ENCODE results near the gene NAALADL2. TPM values are rescaled to one million over a fixed set of nuclear protein-coding genes. Genes with fewer than 3 reads are reported as not detected.

Gene NAALADL2
- total RNA-seq, 4 donors from 2014 or later = 3.8 to 20.3 (median 8.6) TPM

- H3K4me1 ChIP-seq = peaks cover 0 to 7% (median 3%) of the 10 kb centered on the region in 4 donors
- H3K27ac ChIP-seq (replicated peaks in 1 of 4) = no peak overlapping the region
- WGBS = 90% methylated on average over 1 of the region's 1 CpG
- no peaks in the 10 kb centered on the region for H3K36me3 ChIP-seq
- H3K9me3 ChIP-seq = no peaks in the 10 kb centered on the region
- no peaks in the 10 kb centered on the region for H3K27me3 ChIP-seq
- no peak for TF ChIP-seq CTCF (IDR thresholded peaks at IDR 0.05)
- TF ChIP-seq EP300 (IDR thresholded peaks at IDR 0.05) = no peak
- TF ChIP-seq POLR2AphosphoS5 (IDR thresholded peaks at IDR 0.05) = no peak
- TF ChIP-seq POLR2A (IDR thresholded peaks at IDR 0.05; ENCODE audit: low read depth) = no peak
- DNase-seq (ENCODE audit: extremely low spot score) = no peak
- intact Hi-C loops (cut with DNase I) = no loop called here
- no peak overlapping the region for H3K4me3 ChIP-seq
These were observed 13.1 kb upstream of the NAALADL2 start for GRCh38 chr3:174846055-174846454.

GRCh38 chr3:174854987-174855386, 4.1 kb upstream of the NAALADL2 start:
- no peaks in the 10 kb centered on the region for H3K9me3 ChIP-seq
- no peaks in the 10 kb centered on the region for H3K36me3 ChIP-seq
- H3K4me3 ChIP-seq = no peak overlapping the region
- no peaks in the 10 kb centered on the region for H3K4me1 ChIP-seq
- no peak for DNase-seq (ENCODE audit: extremely low spot score)
- 94% methylated on average over 7 of the region's 7 CpGs for WGBS
- no peaks in the 10 kb centered on the region for H3K27me3 ChIP-seq
- H3K27ac ChIP-seq (replicated peaks in 1 of 4) = no peak overlapping the region
- intact Hi-C loops (cut with DNase I) = no loop called here
- TF ChIP-seq CTCF (IDR thresholded peaks at IDR 0.05) = no peak
- TF ChIP-seq POLR2A (IDR thresholded peaks at IDR 0.05; ENCODE audit: low read depth) = no peak
- no peak for TF ChIP-seq EP300 (IDR thresholded peaks at IDR 0.05)
- no peak for TF ChIP-seq POLR2AphosphoS5 (IDR thresholded peaks at IDR 0.05)

- Histone ChIP-seq H3K27me3 (no peaks in the 10 kb centered on the region), H3K9me3 (no peaks in the 10 kb centered on the region), H3K4me1 (peaks cover 0 to 4% (median 2%) of the 10 kb centered on the region in 4 donors), H3K4me3 (no peak overlapping the region), H3K27ac (replicated peaks in 1 of 4) (no peak overlapping the region), H3K36me3 (no peaks in the 10 kb centered on the region)
- 49% methylated on average over 3 of the region's 3 CpGs for WGBS
- intact Hi-C loops (cut with DNase I) = no loop called here
- DNase-seq (ENCODE audit: extremely low spot score) = no peak
- no peak for TF ChIP-seq POLR2A (IDR thresholded peaks at IDR 0.05; ENCODE audit: low read depth)
- TF ChIP-seq POLR2AphosphoS5 (IDR thresholded peaks at IDR 0.05) = no peak
- TF ChIP-seq EP300 (IDR thresholded peaks at IDR 0.05) = no peak
- TF ChIP-seq CTCF (IDR thresholded peaks at IDR 0.05) = no peak
These were observed 1.8 kb upstream of the NAALADL2 start for GRCh38 chr3:174857301-174857700.

- Histone ChIP-seq H3K9me3 (no peaks in the 10 kb centered on the region), H3K27me3 (no peaks in the 10 kb centered on the region), H3K27ac (replicated peaks in 1 of 4) (no peak overlapping the region), H3K4me3 (no peak overlapping the region), H3K36me3 (no peaks in the 10 kb centered on the region), H3K4me1 (peaks cover 0 to 14% (median 9%) of the 10 kb centered on the region in 4 donors)
- intact Hi-C loops (cut with DNase I) = no loop called here
- 100% methylated on average over 1 of the region's 1 CpG for WGBS
- DNase-seq (ENCODE audit: extremely low spot score) = no peak
- TF ChIP-seq CTCF (IDR thresholded peaks at IDR 0.05) (no peak), POLR2A (IDR thresholded peaks at IDR 0.05; ENCODE audit: low read depth) (no peak), EP300 (IDR thresholded peaks at IDR 0.05) (no peak), POLR2AphosphoS5 (IDR thresholded peaks at IDR 0.05) (no peak)
These were observed 781 bp upstream of the NAALADL2 start for GRCh38 chr3:174858353-174858752.

GRCh38 chr3:174859756-174860155, 622 bp downstream of the NAALADL2 start:
- Histone ChIP-seq H3K27me3 (no peaks in the 10 kb centered on the region), H3K27ac (replicated peaks in 1 of 4) (no peak overlapping the region), H3K4me3 (no peak overlapping the region), H3K9me3 (no peaks in the 10 kb centered on the region), H3K4me1 (peaks cover 0 to 15% (median 9%) of the 10 kb centered on the region in 4 donors), H3K36me3 (no peaks in the 10 kb centered on the region)
- no peak for DNase-seq (ENCODE audit: extremely low spot score)
- intact Hi-C loops (cut with DNase I) = no loop called here
- WGBS = 95% methylated on average over 3 of the region's 3 CpGs
- TF ChIP-seq CTCF (IDR thresholded peaks at IDR 0.05) (no peak), POLR2AphosphoS5 (IDR thresholded peaks at IDR 0.05) (no peak), POLR2A (IDR thresholded peaks at IDR 0.05; ENCODE audit: low read depth) (no peak), EP300 (IDR thresholded peaks at IDR 0.05) (no peak)
